Left lung (tissue), 14 donors: ENCODE results near the gene CCDC159. TPM values are rescaled to one million over a fixed set of nuclear protein-coding genes. Genes with fewer than 3 reads are reported as not detected.

Experiments used
- ATAC-seq: fragments of 200-7000 bp; cut with Tn5 transposase; one replicate; pipeline ENCODE4 v1.9.1; 2020; ENCODE audit warnings: moderate library complexity
- DNase-seq, 4 donors: peaks; one replicate each; pipeline ENCODE4 v3.0.0-alpha.2; 2013 to 2020
- H3K27ac ChIP-seq, 2 donors: fragments of 200-600 bp; sonication (generic) in 1 of 2; one replicate each; pipeline versions ENCODE4 v1.5.0 to v1.8.0; 2020 to 2021
- H3K27me3 ChIP-seq, 2 donors: fragments of 200-600 bp; sonication (generic) in 1 of 2; one replicate each; pipeline versions ENCODE4 v1.5.0 to v1.8.0; 2020 to 2021
- H3K36me3 ChIP-seq, 2 donors: fragments of 200-600 bp; sonication (generic) in 1 of 2; one replicate each; pipeline versions ENCODE4 v1.5.0 to v1.8.0; 2020 to 2021
- H3K4me1 ChIP-seq, 2 donors: fragments of 200-600 bp; one replicate each; pipeline ENCODE4 v1.8.0; 2021
- H3K4me3 ChIP-seq, 2 donors: fragments of 200-600 bp; sonication (generic) in 1 of 2; one replicate each; pipeline versions ENCODE4 v1.5.0 to v1.8.0; 2020 to 2021; ENCODE audit warnings: mild to moderate bottlenecking in 1 of 2
- H3K9me3 ChIP-seq, 2 donors: fragments of 200-600 bp; sonication (generic) in 1 of 2; one replicate each; pipeline versions ENCODE4 v1.5.0 to v1.8.0; 2020 to 2021
- intact Hi-C, 2 donors: fragments of 100-400 bp; cut with DNase I; formaldehyde crosslinking; loops; one replicate each; pipeline versions ENCODE4 v1.11.2 to v1.14.2; 2022
- long read RNA-seq, 12 donors: library from polyadenylated mRNA in 2 of 12; unstranded in 2 of 12; transcript quantifications; one replicate each; pipeline ENCODE4 v2.0.0 and lab custom pipeline, GENCODE V29; 2019 to 2026
- polyA plus RNA-seq, 6 donors: library from polyadenylated mRNA; unstranded; fragments of 120-200 nt; gene quantifications; one replicate each; pipeline ENCODE4 v1.2.1, GENCODE V29; 2013; ENCODE audit not compliant: insufficient read length in 6 of 6
- total RNA-seq, 2 donors: library from RNA; stranded (reverse); fragmentation: NEBNext Ultra II Directional; extraction: Animal tissue kit (Norgen Biotek cat#: 25700); gene quantifications; one replicate each; pipeline ENCODE4 v1.2.1, GENCODE V29; 2021
- TF ChIP-seq, protein P1 (sequence below), 2 donors: fragments of 200-600 bp; sonication (generic) in 1 of 2; IDR thresholded peaks; one replicate each; pipeline versions ENCODE4 v1.5.0 to v1.8.0; 2021; ENCODE audit warnings: antibody characterized with exemption in 2 of 2
- donor health status: DM: no; HTN: yes; CAD: no.
- donor health status: DM: no; HTN: no; CAD: no.

The CCDC159 gene, protein sequence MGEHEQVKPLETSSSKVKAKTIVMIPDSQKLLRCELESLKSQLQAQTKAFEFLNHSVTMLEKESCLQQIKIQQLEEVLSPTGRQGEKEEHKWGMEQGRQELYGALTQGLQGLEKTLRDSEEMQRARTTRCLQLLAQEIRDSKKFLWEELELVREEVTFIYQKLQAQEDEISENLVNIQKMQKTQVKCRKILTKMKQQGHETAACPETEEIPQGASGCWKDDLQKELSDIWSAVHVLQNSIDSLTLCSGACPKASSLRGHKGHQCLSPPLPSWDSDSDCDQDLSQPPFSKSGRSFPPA
- total RNA-seq (10 to 100 TPM; 29.9 to 32.8 TPM), polyA plus RNA-seq (10 to 100 TPM; 38.1 to 56.4 (median 48.3) TPM)
- long read RNA-seq, donor 1, partial matches to known transcripts: 0 of 7 reads
- long read RNA-seq, donor 1, other reads (novel, unspliced or antisense): 0 of 7 reads
- long read RNA-seq, donor 2, partial matches to known transcripts: 54 of 153 reads
- long read RNA-seq, donor 2, other reads (novel, unspliced or antisense): 96 of 153 reads
- long read RNA-seq, donor 3, partial matches to known transcripts: 0 of 3 reads
- long read RNA-seq, donor 3, other reads (novel, unspliced or antisense): 0 of 3 reads
- long read RNA-seq, donor 4, partial matches to known transcripts: 1 of 9 reads
- long read RNA-seq, donor 4, other reads (novel, unspliced or antisense): 7 of 9 reads
- long read RNA-seq, donor 5, partial matches to known transcripts: 0 of 2 reads
- long read RNA-seq, donor 5, other reads (novel, unspliced or antisense): 0 of 2 reads
- long read RNA-seq, donor 6, partial matches to known transcripts: 0 of 4 reads
- long read RNA-seq, donor 6, other reads (novel, unspliced or antisense): 0 of 4 reads
- long read RNA-seq, donor 7, partial matches to known transcripts: 0 of 9 reads
- long read RNA-seq, donor 7, other reads (novel, unspliced or antisense): 0 of 9 reads
- long read RNA-seq, donor 8, partial matches to known transcripts: 0 of 4 reads
- long read RNA-seq, donor 8, other reads (novel, unspliced or antisense): 0 of 4 reads
- long read RNA-seq, donor 9: 0 reads
- long read RNA-seq, donor 10, transcript CCDC159-201 (11 exons, 1,062 nt): major isoform, 6 of 22 reads
- long read RNA-seq, donor 10, partial matches to known transcripts: 6 of 22 reads
- long read RNA-seq, donor 10, other reads (novel, unspliced or antisense): 10 of 22 reads
- long read RNA-seq, donor 11: 0 reads
- long read RNA-seq, donor 12, partial matches to known transcripts: 0 of 3 reads
- long read RNA-seq, donor 12, other reads (novel, unspliced or antisense): 0 of 3 reads

DNA sequence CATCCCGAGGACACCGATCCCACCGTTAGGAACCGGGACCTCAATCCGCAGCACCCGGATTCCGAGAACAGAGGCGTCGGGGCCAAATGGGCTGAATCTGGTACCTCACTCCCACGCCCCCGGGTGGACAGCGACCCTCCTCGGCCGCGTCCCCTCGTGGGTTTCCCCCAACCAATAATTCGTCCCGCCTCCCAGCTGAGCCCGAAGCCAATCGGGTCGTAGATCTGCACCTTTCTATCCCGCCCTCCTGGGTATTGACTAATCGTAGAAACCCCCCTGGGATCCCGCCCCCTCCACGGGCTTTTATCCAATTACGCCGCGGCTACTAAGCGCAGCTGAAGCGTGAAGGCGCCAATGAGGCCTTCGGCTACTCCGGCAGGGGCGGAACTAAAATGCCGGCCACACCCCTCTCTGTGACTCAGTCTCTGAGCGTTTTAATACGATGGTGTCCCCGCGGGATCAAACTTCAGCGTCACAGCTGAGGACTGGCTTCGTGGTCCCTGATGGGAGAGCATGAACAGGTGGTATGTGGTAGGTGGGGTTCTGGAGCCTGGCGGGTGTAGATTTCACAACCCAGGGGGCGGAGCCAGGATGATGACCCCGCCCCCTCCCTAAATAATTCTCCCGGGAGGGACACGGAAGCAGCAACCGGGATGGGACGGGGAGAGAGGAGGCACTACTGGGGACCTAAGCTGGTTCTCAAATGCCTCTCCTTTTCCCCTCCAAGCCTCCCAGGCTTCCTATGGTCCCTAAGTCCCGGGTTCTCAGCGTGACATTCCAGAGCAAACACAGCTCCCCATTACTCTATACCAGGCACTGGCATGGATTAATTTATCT is at the start of gene CCDC159, which contains the start of gene TMEM205:
CCDC159 (plus strand) TSS at position 416 of the 837 bp plus-strand sequence; CDS start at position 504, 88 bp downstream.
TMEM205 (minus strand) TSS at position 165 of the 837 bp plus-strand sequence. CDS start 649 bp downstream, outside the sequence.
- DNase-seq (peak; percentile 95 to 99 (median 98)), ATAC-seq (peak; percentile 94)
- peaks cover 16 to 33% of the 10 kb centered on the region in 2 donors for H3K4me1 ChIP-seq
- intact Hi-C loops: no loop called here
- H3K36me3 ChIP-seq: peaks cover 0 to 6% of the 10 kb centered on the region in 2 donors
- H3K9me3 ChIP-seq: peaks cover 0 to 7% of the 10 kb centered on the region in 2 donors
- TF ChIP-seq, protein P1, sequence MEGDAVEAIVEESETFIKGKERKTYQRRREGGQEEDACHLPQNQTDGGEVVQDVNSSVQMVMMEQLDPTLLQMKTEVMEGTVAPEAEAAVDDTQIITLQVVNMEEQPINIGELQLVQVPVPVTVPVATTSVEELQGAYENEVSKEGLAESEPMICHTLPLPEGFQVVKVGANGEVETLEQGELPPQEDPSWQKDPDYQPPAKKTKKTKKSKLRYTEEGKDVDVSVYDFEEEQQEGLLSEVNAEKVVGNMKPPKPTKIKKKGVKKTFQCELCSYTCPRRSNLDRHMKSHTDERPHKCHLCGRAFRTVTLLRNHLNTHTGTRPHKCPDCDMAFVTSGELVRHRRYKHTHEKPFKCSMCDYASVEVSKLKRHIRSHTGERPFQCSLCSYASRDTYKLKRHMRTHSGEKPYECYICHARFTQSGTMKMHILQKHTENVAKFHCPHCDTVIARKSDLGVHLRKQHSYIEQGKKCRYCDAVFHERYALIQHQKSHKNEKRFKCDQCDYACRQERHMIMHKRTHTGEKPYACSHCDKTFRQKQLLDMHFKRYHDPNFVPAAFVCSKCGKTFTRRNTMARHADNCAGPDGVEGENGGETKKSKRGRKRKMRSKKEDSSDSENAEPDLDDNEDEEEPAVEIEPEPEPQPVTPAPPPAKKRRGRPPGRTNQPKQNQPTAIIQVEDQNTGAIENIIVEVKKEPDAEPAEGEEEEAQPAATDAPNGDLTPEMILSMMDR (IDR thresholded peaks at IDR 0.05): no peak
- peak within 1 kb of the TSS; percentile 67 to 69 for H3K4me3 ChIP-seq
- H3K27ac ChIP-seq: peak within 1 kb of the TSS; percentile 84 to 88
- no peaks in the 10 kb centered on the region for H3K27me3 ChIP-seq

GRCh38 chr19:11299946-11300810 is 46.1 kb upstream of the CCDC159 start:
- intact Hi-C loops: loop anchor here in 1 of 2 donors (10.0 kb wide), 2 partner anchors 145 to 285 kb away; no protein-coding TSS in a partner anchor
- H3K4me3 ChIP-seq: no peak overlapping the region
- ATAC-seq (peak; percentile 26), DNase-seq (peak in 1 of 4 donors; percentile 6)
- no peaks in the 10 kb centered on the region for H3K9me3 ChIP-seq
- TF ChIP-seq, protein P1 (IDR thresholded peaks at IDR 0.05): no peak
- no peak overlapping the region for H3K27ac ChIP-seq
- H3K27me3 ChIP-seq: no peaks in the 10 kb centered on the region
- peaks cover 0 to 22% of the 10 kb centered on the region in 2 donors for H3K4me1 ChIP-seq
- H3K36me3 ChIP-seq: no peaks in the 10 kb centered on the region

DNA sequence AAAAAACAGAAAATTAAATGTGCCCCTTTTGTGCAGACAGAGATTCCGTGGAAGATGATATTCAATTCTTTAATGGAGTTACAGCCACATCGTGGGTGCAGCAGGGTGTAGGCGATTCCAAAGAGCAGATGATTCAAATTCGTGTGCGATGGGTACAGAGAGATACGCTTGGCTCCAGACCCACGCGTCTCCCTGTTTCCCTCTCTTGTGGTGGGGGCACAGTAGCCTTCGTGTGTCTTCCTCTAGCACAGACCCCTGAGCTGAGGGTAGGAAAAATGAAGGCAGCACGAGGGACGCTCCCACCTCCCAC is 45.6 kb upstream of the CCDC159 start:
- Histone ChIP-seq H3K27me3 (no peaks in the 10 kb centered on the region), H3K36me3 (no peaks in the 10 kb centered on the region), H3K9me3 (no peaks in the 10 kb centered on the region), H3K4me1 (peaks cover 0 to 17% of the 10 kb centered on the region in 2 donors), H3K27ac (no peak overlapping the region), H3K4me3 (no peak overlapping the region)
- intact Hi-C loops: no loop called here
- DNase-seq (peak in 1 of 4 donors; percentile 2), ATAC-seq (no peak)
- TF ChIP-seq, protein P1 (IDR thresholded peaks at IDR 0.05): no peak

DNA sequence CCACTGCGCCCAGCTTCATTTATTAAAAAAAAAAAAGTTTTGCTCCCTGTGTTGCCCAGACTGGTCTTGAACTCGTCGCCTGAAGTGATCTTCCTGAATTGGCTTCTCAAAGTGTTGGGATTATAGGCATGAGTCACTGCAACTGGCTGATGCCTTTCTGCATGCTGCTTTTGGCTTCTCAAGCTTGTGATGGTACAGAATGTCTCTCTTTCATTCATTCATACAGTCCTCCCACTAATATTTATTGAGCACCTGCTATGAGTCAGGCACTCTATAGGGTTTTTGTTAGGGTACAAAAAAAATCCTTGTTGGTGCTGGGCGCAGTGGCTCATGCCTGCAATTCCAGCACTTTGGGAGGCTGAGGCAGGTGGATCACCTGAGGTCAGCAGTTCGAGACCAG is 41.4 kb upstream of the CCDC159 start:
- Histone ChIP-seq H3K9me3 (no peaks in the 10 kb centered on the region), H3K4me1 (no peaks in the 10 kb centered on the region), H3K36me3 (no peaks in the 10 kb centered on the region), H3K27me3 (no peaks in the 10 kb centered on the region), H3K4me3 (no peak overlapping the region), H3K27ac (no peak overlapping the region)
- intact Hi-C loops: no loop called here
- no peak for DNase-seq
- TF ChIP-seq, protein P1 (IDR thresholded peaks at IDR 0.05): no peak
- ATAC-seq: no peak
